Caco-2 (cell line): ENCODE results near the gene TIMM50. TPM values are rescaled to one million over a fixed set of nuclear protein-coding genes. Genes with fewer than 3 reads are reported as not detected.

Experiments
- BruUV-seq: library from RNA; stranded (reverse); fragments of 400-500 nt; replicated peaks from 2 replicates; lab custom pipeline; 2021; lab: Mats Ljungman, UMichigan
- CTCF ChIA-PET: fragments of 300-600 bp; sonication (Branson Sonifier 250); formaldehyde crosslinking; loops from one replicate; lab custom pipeline; 2022; ENCODE audit warnings: antibody characterized with exemption; lab: Charles Lee
- POLR2A ChIA-PET: fragments of 300-600 bp; sonication (Branson Sonifier 250); formaldehyde crosslinking; loops from one replicate; lab custom pipeline; 2022; ENCODE audit warnings: antibody characterized with exemption; lab: Charles Lee
- DNase-seq, 2 experiments: peaks; one replicate each; pipeline versions ENCODE4 v3.0.0 to v3.0.0-alpha.2; 2020 to 2022
- H3K27me3 ChIP-seq: replicated peaks from 2 replicates; pipeline ENCODE4 v1.6.0; 2011; ENCODE audit warnings: low read length; ENCODE audit not compliant: control insufficient read depth, insufficient read depth
- H3K36me3 ChIP-seq: 2 replicates; pipeline ENCODE4 v1.5.1; 2011; ENCODE audit warnings: low read length; ENCODE audit not compliant: control insufficient read depth, insufficient read depth
- H3K4me1 ChIP-seq: fragments of 250-450 bp; sonication (Bioruptor Pico); 2 replicates; pipeline ENCODE4 v1.5.1; 2020; ENCODE audit warnings: mild to moderate bottlenecking
- H3K4me3 ChIP-seq: 2 replicates; pipeline ENCODE4 v1.5.1; 2011; ENCODE audit warnings: low read depth, mild to moderate bottlenecking, control low read depth, low read length
- H3K9me3 ChIP-seq: fragments of 250-450 bp; sonication (Bioruptor Pico); 2 replicates; pipeline ENCODE4 v1.5.1; 2020; ENCODE audit warnings: mild to moderate bottlenecking, moderate library complexity
- H3K27ac Mint-ChIP-seq: one replicate; pipeline ENCODE4 v1.8.0; 2022; ENCODE audit warnings: mixed read lengths; ENCODE audit not compliant: unreplicated experiment
- H3K27me3 Mint-ChIP-seq: one replicate; pipeline ENCODE4 v1.8.0; 2022; ENCODE audit warnings: mixed read lengths; ENCODE audit not compliant: insufficient read depth, unreplicated experiment
- H3K36me3 Mint-ChIP-seq: one replicate; pipeline ENCODE4 v1.8.0; 2022; ENCODE audit warnings: mild to moderate bottlenecking, mixed read lengths; ENCODE audit not compliant: insufficient read depth, unreplicated experiment
- H3K4me1 Mint-ChIP-seq: one replicate; pipeline ENCODE4 v1.8.0; 2022; ENCODE audit warnings: low read depth, mixed read lengths; ENCODE audit not compliant: unreplicated experiment
- H3K4me3 Mint-ChIP-seq: one replicate; pipeline ENCODE4 v1.8.0; 2022; ENCODE audit warnings: mild to moderate bottlenecking, moderate library complexity, mixed read lengths; ENCODE audit not compliant: unreplicated experiment
- H3K9me3 Mint-ChIP-seq: one replicate; pipeline ENCODE4 v1.8.0; 2022; ENCODE audit warnings: mixed read lengths; ENCODE audit not compliant: unreplicated experiment
- intact Hi-C: fragments of 100-400 bp; cut with micrococcal nuclease; formaldehyde crosslinking; loops from one replicate; pipeline ENCODE4 v1.10.0; 2022; ENCODE audit not compliant: unreplicated experiment
- total RNA-seq: library from RNA; stranded (reverse); gene quantifications from 2 replicates; pipeline ENCODE4 v1.2.3, GENCODE V29; 2022
- TF ChIP-seq, protein P1 (sequence below), 2 experiments: fragments of 200-600 bp in 1 of 2; IDR thresholded peaks; 1 replicate in 1 of 2; 2 replicates in 1 of 2; pipeline versions ENCODE4 v1.5.1 to v1.8.0; 2011 to 2022; ENCODE audit warnings: antibody characterized with exemption in 1 of 2, control low read depth in 1 of 2, inconsistent platforms in 1 of 2, low read depth in 1 of 2, low read length in 1 of 2, mild to moderate bottlenecking in 1 of 2, moderate library complexity in 1 of 2; ENCODE audit not compliant: insufficient read depth in 1 of 2, severe bottlenecking in 1 of 2, unreplicated experiment in 1 of 2

The TIMM50 gene
- total RNA-seq, 1 experiment from 2014 or later = 152 TPM

DNA sequence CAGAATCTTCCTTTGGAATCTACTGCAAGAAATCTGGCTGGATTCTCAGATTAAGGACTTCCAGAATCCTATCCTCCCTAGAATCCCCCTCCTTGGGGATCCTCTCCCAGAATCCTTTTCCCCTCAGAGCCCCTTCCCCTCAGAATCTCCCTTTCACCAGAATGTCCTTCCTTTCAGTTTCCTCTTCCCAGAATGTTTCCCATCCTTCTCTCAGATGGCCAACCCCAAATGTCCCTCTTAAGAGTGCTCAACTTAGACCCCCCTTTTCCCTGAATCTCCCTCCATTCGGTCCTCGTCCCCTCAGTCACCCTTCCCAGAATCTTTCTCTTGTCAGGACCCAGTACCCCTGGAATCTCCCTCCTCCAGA lies 44.3 kb upstream of the TIMM50 start:
- Mint-ChIP-seq H3K36me3 (peaks cover 53% of the 10 kb centered on the region), H3K27me3 (no peaks in the 10 kb centered on the region)

DNA sequence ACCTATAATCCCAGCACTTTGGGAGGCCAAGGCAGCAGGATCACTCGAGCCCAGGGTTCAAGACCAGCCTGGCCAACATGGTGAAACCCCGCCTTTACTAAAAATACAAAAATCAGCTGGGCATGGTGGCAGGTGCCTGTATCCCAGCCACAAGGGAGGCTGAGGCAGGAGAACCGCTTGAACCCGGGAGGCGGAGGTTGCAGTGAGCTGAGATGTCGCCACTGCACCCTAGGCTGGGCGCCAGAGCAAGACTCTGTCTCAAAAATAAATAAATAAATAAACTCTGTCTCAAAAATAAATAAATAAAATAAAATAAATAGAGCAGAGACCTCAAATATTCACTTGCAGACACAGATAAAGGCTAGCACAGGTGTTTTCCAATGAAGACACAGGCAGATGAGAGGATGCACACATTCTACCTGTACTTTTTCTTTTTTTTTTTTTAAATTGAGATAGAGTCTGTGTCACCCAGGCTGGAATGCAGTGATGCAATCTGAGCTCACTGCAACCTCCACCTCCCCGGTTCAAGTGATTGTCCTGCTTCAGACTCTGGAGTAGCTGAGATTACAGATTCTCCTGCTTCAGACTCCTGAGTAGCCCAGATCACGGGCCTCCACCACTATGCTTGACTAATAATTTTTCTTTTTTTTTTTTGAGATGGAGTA lies 42.2 kb upstream of the TIMM50 start:
- intact Hi-C loops = no loop called here
- Mint-ChIP-seq H3K4me3 (peak overlapping the region; percentile 42), H3K36me3 (peaks cover 33% of the 10 kb centered on the region), H3K27ac (peak overlapping the region; percentile 60), H3K9me3 (no peaks in the 10 kb centered on the region), H3K4me1 (peaks cover 23% of the 10 kb centered on the region), H3K27me3 (no peaks in the 10 kb centered on the region)
- Histone ChIP-seq H3K9me3 (no peaks in the 10 kb centered on the region), H3K27me3 (no peaks in the 10 kb centered on the region), H3K36me3 (peaks cover 1% of the 10 kb centered on the region), H3K4me1 (peaks cover 18% of the 10 kb centered on the region), H3K4me3 (no peak overlapping the region)
- ChIA-PET CTCF (interaction anchor here (0.7 to 1.2 kb wide), 6 partner anchors 24 to 102 kb away, joined by 3 to 4 read pairs (median 4); partner anchors contain the start of genes DLL3 and EID2), POLR2A (interaction anchor here (0.6 to 1.1 kb wide), 5 partner anchors 9 to 60 kb away, joined by 3 to 5 read pairs (median 3); partner anchors contain the start of genes MED29 and PAF1)
- peak; percentile 67 to 71 for DNase-seq
- TF ChIP-seq, protein P1, sequence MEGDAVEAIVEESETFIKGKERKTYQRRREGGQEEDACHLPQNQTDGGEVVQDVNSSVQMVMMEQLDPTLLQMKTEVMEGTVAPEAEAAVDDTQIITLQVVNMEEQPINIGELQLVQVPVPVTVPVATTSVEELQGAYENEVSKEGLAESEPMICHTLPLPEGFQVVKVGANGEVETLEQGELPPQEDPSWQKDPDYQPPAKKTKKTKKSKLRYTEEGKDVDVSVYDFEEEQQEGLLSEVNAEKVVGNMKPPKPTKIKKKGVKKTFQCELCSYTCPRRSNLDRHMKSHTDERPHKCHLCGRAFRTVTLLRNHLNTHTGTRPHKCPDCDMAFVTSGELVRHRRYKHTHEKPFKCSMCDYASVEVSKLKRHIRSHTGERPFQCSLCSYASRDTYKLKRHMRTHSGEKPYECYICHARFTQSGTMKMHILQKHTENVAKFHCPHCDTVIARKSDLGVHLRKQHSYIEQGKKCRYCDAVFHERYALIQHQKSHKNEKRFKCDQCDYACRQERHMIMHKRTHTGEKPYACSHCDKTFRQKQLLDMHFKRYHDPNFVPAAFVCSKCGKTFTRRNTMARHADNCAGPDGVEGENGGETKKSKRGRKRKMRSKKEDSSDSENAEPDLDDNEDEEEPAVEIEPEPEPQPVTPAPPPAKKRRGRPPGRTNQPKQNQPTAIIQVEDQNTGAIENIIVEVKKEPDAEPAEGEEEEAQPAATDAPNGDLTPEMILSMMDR (IDR thresholded peaks at IDR 0.05; ENCODE audit: insufficient read depth in 1 of 2, low read depth in 1 of 2, low read length in 1 of 2, severe bottlenecking in 1 of 2, unreplicated experiment in 1 of 2) = no peak
- no TSS peak for BruUV-seq

More for the DNA sequence above, 44.3 kb upstream of the TIMM50 start:
- BruUV-seq = TSS peak; percentile 98
- Histone ChIP-seq H3K4me3 (peak overlapping the region; percentile 63), H3K9me3 (no peaks in the 10 kb centered on the region), H3K4me1 (peaks cover 18% of the 10 kb centered on the region), H3K36me3 (peaks cover 7% of the 10 kb centered on the region), H3K27me3 (no peaks in the 10 kb centered on the region)
- DNase-seq = no peak
- peak overlapping the region; percentile 87 for H3K4me3 Mint-ChIP-seq
- CTCF ChIA-PET = interaction anchor here (0.6 to 2.0 kb wide), 13 partner anchors 22 to 245 kb away, joined by 3 to 22 read pairs (median 5); partner anchors contain the start of genes EID2B, PAF1, PLEKHG2 and SAMD4B
- POLR2A ChIA-PET = interaction anchor here (0.6 to 1.7 kb wide), 37 partner anchors 8 to 1341 kb away, joined by 3 to 54 read pairs (median 5); partner anchors contain the start of genes DLL3, EID2, EIF3K and FBL
- TF ChIP-seq, protein P1 (IDR thresholded peaks at IDR 0.05; ENCODE audit: insufficient read depth in 1 of 2, low read depth in 1 of 2, low read length in 1 of 2, severe bottlenecking in 1 of 2, unreplicated experiment in 1 of 2) = no peak
- peaks cover 23% of the 10 kb centered on the region for H3K4me1 Mint-ChIP-seq
- H3K9me3 Mint-ChIP-seq = no peaks in the 10 kb centered on the region
- intact Hi-C loops = loop anchor here (1.0 kb wide), 2 partner anchors 9 to 24 kb away; partner anchors contain the start of genes PLEKHG2 and SUPT5H
- peak overlapping the region; percentile 93 for H3K27ac Mint-ChIP-seq

DNA sequence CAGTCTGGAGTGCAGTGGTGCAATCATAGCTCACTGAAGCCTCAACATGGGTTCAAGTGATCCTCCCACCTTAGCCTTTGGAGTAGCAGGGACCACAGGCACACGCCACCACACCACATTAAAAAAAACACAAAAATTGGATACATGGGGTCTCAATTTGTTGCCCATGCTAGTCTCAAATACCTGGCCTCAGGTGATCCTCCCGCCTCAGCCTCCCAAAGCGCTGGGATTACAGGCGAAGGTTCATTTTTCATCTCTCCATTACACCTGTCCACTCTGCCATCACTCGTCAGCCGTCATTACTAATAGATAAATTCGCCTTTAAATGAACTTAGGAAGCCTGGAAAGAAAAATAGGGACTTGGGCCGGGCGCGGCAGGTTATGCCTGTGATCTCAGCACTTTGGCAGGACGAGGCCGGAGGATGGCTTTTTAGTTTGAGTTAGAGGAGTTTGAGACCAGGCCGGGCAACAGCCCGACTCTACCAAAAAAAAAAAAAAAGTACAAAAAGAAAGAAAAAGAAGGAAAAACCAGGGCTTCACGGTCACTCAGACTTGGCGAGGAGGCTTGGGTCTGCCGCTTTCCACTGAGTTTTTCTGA lies 35.9 kb upstream of the TIMM50 start:
- Mint-ChIP-seq H3K27me3 (no peaks in the 10 kb centered on the region), H3K4me1 (peaks cover 13% of the 10 kb centered on the region), H3K36me3 (peaks cover 42% of the 10 kb centered on the region), H3K9me3 (no peaks in the 10 kb centered on the region), H3K4me3 (peak overlapping the region; percentile 95), H3K27ac (peak overlapping the region; percentile 98)
- Histone ChIP-seq H3K36me3 (peaks cover 3% of the 10 kb centered on the region), H3K27me3 (no peaks in the 10 kb centered on the region), H3K4me3 (peak overlapping the region; percentile 92), H3K9me3 (no peaks in the 10 kb centered on the region), H3K4me1 (peaks cover 8% of the 10 kb centered on the region)
- CTCF ChIA-PET = interaction anchor here (0.5 to 2.0 kb wide), 3 partner anchors 31 to 1993 kb away, joined by 3 to 8 read pairs (median 7); no protein-coding TSS in a partner anchor
- intact Hi-C loops = loop anchor here (1.0 to 2.0 kb wide), 3 partner anchors 8 to 58 kb away; partner anchors contain the start of gene TIMM50
- no peak for DNase-seq
- TSS peak; percentile 94 for BruUV-seq
- POLR2A ChIA-PET = interaction anchor here (0.9 to 2.3 kb wide), 3 partner anchors 9 to 54 kb away, joined by 3 to 53 read pairs (median 4); partner anchors contain the start of genes MED29, PAF1 and RPS16
- TF ChIP-seq, protein P1 (IDR thresholded peaks at IDR 0.05; ENCODE audit: insufficient read depth in 1 of 2, low read depth in 1 of 2, low read length in 1 of 2, severe bottlenecking in 1 of 2, unreplicated experiment in 1 of 2) = no peak
